K562 (cell line): ENCODE measurements around the gene ZBTB42.

ENCODE experiments used
- ARNT ChIP-seq, 2 experiments: fragments of 450-650 bp; IDR thresholded peaks; 2 replicates each; pipeline ENCODE4 v1.6.1; 2016; ENCODE audit warnings: mild to moderate bottlenecking in 1 of 2
- CTCF ChIP-seq, 3 experiments: IDR thresholded peaks in 2 of 3; conservative IDR thresholded peaks in 1 of 3; 2 replicates each; pipeline ENCODE4 v1.5.1; 2011 to 2012; ENCODE audit warnings: low read length in 3 of 3, mild to moderate bottlenecking in 3 of 3, control low read depth in 2 of 3, improper control_type of control experiment in 1 of 3, inconsistent platforms in 1 of 3, low read depth in 1 of 3, mixed read lengths in 1 of 3, moderate library complexity in 1 of 3; ENCODE audit not compliant: insufficient read depth in 2 of 3
- DNMT1 ChIP-seq: fragments of 450-650 bp; IDR thresholded peaks from 2 replicates; pipeline ENCODE4 v1.6.1; 2016; ENCODE audit warnings: antibody characterized with exemption, mild to moderate bottlenecking
- KDM1A ChIP-seq, 2 experiments: fragments of 450-650 bp; IDR thresholded peaks; 2 replicates each; pipeline ENCODE4 v1.6.1; 2016; ENCODE audit warnings: mild to moderate bottlenecking in 2 of 2
- POLR2AphosphoS5 ChIP-seq: IDR thresholded peaks from 2 replicates; pipeline ENCODE4 v1.6.1; 2011; ENCODE audit warnings: mild to moderate bottlenecking, low read depth, low read length, moderate library complexity; ENCODE audit not compliant: control insufficient read depth, insufficient read depth
- TBP ChIP-seq: optimal IDR thresholded peaks from 2 replicates; pipeline ENCODE3; 2011; ENCODE audit warnings: low read depth, low read length, improper control_type of control experiment
- TF ChIP-seq, protein P1 (sequence below): fragments of 200-800 bp; sonication (Bioruptor generic); IDR thresholded peaks from 2 replicates; pipeline ENCODE4 v1.6.1; 2016; ENCODE audit warnings: missing genetic modification characterization, missing compliant biosample characterization
- TF ChIP-seq, protein P2 (sequence below): fragments of 450-650 bp; IDR thresholded peaks from 2 replicates; pipeline ENCODE4 v1.6.1; 2016; ENCODE audit warnings: missing biosample characterization, missing genetic modification characterization

DNA sequence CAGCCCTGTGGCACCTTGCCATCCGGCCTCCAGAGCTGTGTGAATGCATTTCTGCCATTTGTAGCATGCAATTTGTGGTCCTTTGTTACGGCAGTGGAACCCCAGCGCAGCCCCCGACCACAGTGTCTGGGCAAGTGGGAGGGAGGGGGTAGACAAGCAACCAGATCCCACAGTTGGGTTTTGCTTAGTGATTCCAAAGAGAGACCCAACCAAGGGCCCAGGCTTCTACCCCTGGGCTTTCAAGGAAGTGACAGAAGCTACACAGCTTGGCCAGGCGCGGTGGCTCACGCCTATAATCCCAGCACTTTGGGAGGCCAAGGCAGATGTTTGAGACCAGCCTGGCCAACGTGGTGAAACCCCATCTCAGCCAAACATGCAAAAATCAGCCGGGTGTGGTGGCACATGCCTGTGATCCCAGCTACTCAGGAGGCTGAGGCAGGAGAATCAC lies 17.8 kb downstream of the ZBTB42 start:
- TF ChIP-seq CTCF (IDR thresholded peaks at IDR 0.05 in 2 of 3, conservative IDR thresholded peaks at IDR 0.05 in 1 of 3; ENCODE audit: insufficient read depth in 2 of 3, low read depth in 1 of 3, low read length in 3 of 3) = no peak
- TF ChIP-seq, protein P1, sequence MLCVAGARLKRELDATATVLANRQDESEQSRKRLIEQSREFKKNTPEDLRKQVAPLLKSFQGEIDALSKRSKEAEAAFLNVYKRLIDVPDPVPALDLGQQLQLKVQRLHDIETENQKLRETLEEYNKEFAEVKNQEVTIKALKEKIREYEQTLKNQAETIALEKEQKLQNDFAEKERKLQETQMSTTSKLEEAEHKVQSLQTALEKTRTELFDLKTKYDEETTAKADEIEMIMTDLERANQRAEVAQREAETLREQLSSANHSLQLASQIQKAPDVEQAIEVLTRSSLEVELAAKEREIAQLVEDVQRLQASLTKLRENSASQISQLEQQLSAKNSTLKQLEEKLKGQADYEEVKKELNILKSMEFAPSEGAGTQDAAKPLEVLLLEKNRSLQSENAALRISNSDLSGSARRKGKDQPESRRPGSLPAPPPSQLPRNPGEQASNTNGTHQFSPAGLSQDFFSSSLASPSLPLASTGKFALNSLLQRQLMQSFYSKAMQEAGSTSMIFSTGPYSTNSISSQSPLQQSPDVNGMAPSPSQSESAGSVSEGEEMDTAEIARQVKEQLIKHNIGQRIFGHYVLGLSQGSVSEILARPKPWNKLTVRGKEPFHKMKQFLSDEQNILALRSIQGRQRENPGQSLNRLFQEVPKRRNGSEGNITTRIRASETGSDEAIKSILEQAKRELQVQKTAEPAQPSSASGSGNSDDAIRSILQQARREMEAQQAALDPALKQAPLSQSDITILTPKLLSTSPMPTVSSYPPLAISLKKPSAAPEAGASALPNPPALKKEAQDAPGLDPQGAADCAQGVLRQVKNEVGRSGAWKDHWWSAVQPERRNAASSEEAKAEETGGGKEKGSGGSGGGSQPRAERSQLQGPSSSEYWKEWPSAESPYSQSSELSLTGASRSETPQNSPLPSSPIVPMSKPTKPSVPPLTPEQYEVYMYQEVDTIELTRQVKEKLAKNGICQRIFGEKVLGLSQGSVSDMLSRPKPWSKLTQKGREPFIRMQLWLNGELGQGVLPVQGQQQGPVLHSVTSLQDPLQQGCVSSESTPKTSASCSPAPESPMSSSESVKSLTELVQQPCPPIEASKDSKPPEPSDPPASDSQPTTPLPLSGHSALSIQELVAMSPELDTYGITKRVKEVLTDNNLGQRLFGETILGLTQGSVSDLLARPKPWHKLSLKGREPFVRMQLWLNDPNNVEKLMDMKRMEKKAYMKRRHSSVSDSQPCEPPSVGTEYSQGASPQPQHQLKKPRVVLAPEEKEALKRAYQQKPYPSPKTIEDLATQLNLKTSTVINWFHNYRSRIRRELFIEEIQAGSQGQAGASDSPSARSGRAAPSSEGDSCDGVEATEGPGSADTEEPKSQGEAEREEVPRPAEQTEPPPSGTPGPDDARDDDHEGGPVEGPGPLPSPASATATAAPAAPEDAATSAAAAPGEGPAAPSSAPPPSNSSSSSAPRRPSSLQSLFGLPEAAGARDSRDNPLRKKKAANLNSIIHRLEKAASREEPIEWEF (CRISPR knock-in tag) = no peak
- no peak for TF ChIP-seq TBP
- TF ChIP-seq, protein P2, sequence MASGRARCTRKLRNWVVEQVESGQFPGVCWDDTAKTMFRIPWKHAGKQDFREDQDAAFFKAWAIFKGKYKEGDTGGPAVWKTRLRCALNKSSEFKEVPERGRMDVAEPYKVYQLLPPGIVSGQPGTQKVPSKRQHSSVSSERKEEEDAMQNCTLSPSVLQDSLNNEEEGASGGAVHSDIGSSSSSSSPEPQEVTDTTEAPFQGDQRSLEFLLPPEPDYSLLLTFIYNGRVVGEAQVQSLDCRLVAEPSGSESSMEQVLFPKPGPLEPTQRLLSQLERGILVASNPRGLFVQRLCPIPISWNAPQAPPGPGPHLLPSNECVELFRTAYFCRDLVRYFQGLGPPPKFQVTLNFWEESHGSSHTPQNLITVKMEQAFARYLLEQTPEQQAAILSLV (tag) = no peak
- TF ChIP-seq POLR2AphosphoS5 = no peak
- TF ChIP-seq KDM1A (IDR thresholded peaks at IDR 0.05) = no peak
- TF ChIP-seq DNMT1 = no peak
- no peak for TF ChIP-seq ARNT (IDR thresholded peaks at IDR 0.05)
